Activated T-cell treated with anti-CD3 and anti-CD28 coated beads, Interleukin-2, amount 50 U/mL, for 24 hours (primary cell): Measurements from ENCODE around the gene SLC25A4.
A peak's percentile ranks its signal among the peaks of the same experiment; 100 is the strongest.
"Not testable (repeated sequence)": the region's sequence is repeated elsewhere in the genome, so short reads cannot be mapped to it uniquely, and the experiment has no call there.

Experiments used
- DNase-seq: peaks from one replicate; pipeline ENCODE4 v3.0.0-alpha.2; 2020
- H3K27ac Mint-ChIP-seq: 2 replicates; pipeline ENCODE4 v1.8.0; 2020; ENCODE audit warnings: mild to moderate bottlenecking, mixed read lengths
- H3K27me3 Mint-ChIP-seq: 2 replicates; pipeline ENCODE4 v1.8.0; 2020; ENCODE audit warnings: mixed read lengths
- H3K36me3 Mint-ChIP-seq: 2 replicates; pipeline ENCODE4 v1.8.0; 2020; ENCODE audit warnings: low read depth, mixed read lengths
- H3K4me1 Mint-ChIP-seq: 2 replicates; pipeline ENCODE4 v1.8.0; 2020; ENCODE audit warnings: low read depth, mixed read lengths
- H3K4me3 Mint-ChIP-seq: 2 replicates; pipeline ENCODE4 v1.8.0; 2020; ENCODE audit warnings: mild to moderate bottlenecking, moderate library complexity, mixed read lengths
- H3K9me3 Mint-ChIP-seq: 2 replicates; pipeline ENCODE4 v1.8.0; 2020; ENCODE audit warnings: mixed read lengths

Gene SLC25A4

DNA sequence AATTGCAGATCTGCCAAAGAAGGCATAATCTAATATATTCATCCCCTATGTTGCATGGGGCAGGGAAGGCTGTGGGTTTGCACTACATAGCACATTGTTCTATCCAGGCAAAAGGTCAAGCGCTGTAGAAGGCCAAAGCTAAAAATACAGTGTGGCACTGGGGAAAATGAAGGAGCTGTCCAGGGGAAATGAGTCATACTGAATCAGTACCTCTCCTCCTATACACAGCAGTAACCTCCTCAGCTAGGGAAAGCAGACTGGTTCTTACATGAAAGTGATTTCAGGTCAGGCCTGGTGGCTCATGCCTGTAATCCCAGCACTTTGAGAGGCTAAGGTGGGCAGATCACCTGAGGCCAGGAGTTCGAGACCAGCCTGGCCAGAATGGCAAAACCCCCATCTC, 31.0 kb upstream of the SLC25A4 start:
- Mint-ChIP-seq H3K4me1 (no peaks in the 10 kb centered on the region), H3K9me3 (no peaks in the 10 kb centered on the region), H3K27ac (no peak overlapping the region), H3K27me3 (peaks cover 28% of the 10 kb centered on the region), H3K36me3 (no peaks in the 10 kb centered on the region), H3K4me3 (no peak overlapping the region)
- DNase-seq: no peak

DNA sequence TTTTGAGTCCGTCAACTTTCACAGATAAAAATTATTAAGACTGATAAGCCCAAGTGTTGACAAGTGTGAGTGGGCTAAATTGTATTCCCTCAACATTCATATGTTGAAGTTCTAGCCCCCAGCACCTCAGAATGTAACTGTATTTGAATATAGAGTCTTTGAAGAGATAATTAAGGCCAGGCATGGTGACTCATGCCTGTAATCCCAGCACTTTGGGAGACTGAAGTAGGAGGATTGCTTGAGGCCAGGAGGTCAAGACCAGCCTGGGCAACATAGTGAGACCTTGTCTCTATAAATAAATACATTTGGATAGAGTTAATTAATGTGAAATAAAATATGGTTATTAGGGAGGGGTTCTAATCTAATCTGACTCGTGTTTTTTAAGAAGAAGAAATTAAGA, 29.7 kb upstream of the SLC25A4 start:
- no peak for DNase-seq
- no peak overlapping the region for H3K4me3 Mint-ChIP-seq
- no peaks in the 10 kb centered on the region for H3K36me3 Mint-ChIP-seq
- H3K27me3 Mint-ChIP-seq: peaks cover 20% of the 10 kb centered on the region
- H3K9me3 Mint-ChIP-seq: no peaks in the 10 kb centered on the region
- H3K27ac Mint-ChIP-seq: no peak overlapping the region
- H3K4me1 Mint-ChIP-seq: no peaks in the 10 kb centered on the region

DNA sequence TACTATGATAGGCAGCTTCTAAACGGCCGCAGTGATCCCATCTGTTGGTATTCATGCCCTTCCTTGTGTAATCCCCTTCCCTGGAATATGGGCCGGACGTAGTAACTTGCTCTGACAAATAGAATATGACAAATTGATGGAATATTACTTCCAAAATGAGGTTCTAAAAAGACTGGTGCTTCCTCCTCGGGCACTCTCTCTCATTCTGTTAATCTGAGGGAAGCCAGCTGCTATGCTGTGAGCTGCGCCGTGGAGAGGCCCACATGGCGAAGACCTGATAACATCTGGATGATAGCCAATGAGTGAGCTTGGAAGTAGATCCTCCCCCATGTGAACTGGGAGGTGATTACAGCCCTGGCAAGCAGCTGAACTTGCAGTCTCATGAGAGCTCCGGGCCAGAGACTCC, 27.2 kb upstream of the SLC25A4 start:
- Mint-ChIP-seq H3K4me3 (no peak overlapping the region), H3K36me3 (no peaks in the 10 kb centered on the region), H3K27me3 (peaks cover 20% of the 10 kb centered on the region), H3K9me3 (no peaks in the 10 kb centered on the region), H3K27ac (no peak overlapping the region), H3K4me1 (no peaks in the 10 kb centered on the region)
- no peak for DNase-seq

DNA sequence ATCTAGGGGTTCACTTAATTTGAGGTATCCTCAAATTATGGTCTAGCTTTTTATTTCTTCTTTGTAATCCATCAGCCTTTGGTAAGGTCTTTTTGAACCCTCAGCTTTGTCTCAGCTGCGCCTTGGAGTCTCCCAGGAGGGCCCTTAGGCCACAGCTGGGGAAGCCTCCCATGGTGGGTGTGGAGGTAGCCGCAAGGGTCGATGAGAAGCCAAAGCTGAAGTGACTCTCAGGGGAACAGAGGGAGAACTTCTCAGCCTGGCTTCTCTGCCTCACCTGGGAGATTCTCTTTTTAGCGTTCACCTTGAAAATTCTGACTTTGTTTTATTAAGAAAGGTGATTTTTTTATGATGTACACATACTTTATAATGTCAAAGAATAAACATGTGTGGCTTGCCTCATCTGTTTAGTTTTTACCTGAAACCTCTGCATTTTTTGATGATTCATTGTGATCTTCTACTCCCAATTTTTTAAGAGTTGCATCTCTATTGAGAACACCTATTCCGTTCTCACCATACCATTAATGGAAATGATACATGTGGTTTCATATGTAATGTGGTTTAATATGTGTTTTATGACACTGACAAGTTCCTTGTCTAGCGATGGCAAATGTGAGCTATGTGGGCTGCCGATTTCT, 25.6 kb upstream of the SLC25A4 start:
- peaks cover 19% of the 10 kb centered on the region for H3K27me3 Mint-ChIP-seq
- H3K36me3 Mint-ChIP-seq: no peaks in the 10 kb centered on the region
- no peak overlapping the region for H3K4me3 Mint-ChIP-seq
- no peaks in the 10 kb centered on the region for H3K9me3 Mint-ChIP-seq
- H3K4me1 Mint-ChIP-seq: no peaks in the 10 kb centered on the region
- no peak overlapping the region for H3K27ac Mint-ChIP-seq
- DNase-seq: no peak

DNA sequence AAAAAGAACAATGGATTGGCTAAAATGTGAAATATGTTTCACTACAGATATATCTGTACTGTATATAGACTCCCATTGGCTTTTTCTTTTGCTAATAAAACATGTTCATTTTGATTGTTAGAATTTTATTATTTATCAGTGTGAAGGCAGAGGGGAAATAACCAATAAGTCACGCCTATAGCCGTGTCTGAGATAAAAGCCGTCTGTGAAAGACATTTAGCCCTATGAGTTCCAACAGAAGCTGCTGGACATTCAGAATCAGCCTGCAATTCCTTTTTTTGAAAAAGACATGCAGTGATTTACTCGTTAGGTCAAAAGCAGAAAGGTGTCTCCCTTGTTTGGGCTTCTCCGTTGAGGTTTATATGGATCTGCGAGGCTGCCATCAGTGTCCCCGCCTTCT, 24.2 kb upstream of the SLC25A4 start:
- Mint-ChIP-seq H3K27ac (no peak overlapping the region), H3K4me1 (peaks cover 4% of the 10 kb centered on the region), H3K36me3 (no peaks in the 10 kb centered on the region), H3K9me3 (no peaks in the 10 kb centered on the region), H3K4me3 (no peak overlapping the region), H3K27me3 (peaks cover 21% of the 10 kb centered on the region)
- no peak for DNase-seq

DNA sequence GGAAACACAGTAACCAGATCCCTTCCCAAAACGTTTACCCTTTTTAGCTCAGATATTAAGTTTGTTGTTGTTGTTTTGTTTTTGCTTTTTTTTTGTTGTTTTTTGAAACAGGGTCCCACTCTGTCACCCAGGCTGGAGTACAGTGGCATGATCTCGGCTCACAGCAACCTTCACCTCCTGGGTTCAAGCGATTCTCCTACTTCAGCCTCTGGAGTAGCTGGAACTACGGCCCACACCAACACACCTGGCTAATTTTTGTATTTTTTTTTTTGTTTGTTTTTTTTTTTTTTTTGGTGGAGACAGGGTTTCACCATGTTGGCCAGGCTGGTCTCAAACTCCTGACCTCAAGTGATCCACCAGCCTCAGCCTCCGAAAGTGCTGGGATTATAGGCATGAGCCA, 23.6 kb upstream of the SLC25A4 start:
- not testable (repeated sequence) for H3K36me3 Mint-ChIP-seq, H3K27ac Mint-ChIP-seq, H3K9me3 Mint-ChIP-seq, DNase-seq, H3K4me3 Mint-ChIP-seq, H3K4me1 Mint-ChIP-seq
- peaks cover 21% of the 10 kb centered on the region for H3K27me3 Mint-ChIP-seq

DNA sequence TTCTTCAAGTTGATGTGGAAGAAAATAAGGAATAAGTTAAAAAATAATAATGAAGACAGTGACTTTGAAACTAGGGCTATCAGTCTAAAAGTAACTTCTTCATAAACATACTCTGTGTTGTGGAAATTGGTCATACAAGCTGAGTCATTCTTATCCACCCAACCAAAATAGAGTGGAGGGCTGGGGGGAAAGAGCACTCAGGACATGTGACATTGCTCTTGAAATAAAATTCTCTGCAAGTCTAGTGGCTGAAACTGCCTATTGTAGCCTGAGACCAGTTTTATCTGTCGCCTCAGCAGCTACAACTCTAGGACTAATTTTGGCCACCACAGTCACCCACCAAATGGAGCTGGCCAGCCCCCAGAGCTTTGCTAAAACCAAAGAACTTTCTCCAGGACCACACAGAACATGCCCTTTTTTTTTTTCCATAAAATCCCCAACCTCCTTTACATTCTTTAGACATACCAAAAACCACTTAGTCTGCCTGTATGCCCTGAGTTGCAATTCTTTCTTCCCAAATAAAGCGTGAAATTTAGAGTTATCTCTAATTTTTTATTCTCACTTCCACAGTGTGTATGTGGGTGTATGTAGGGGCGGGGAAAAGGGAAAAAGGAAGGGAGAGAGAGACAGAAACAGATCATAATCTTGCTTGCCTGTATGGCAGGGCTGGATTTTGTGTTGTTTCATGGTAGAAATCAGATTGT, 23.0 kb upstream of the SLC25A4 start:
- DNase-seq: no peak
- no peaks in the 10 kb centered on the region for H3K36me3 Mint-ChIP-seq
- no peaks in the 10 kb centered on the region for H3K9me3 Mint-ChIP-seq
- H3K27me3 Mint-ChIP-seq: peaks cover 25% of the 10 kb centered on the region
- H3K4me3 Mint-ChIP-seq: no peak overlapping the region
- H3K4me1 Mint-ChIP-seq: peaks cover 4% of the 10 kb centered on the region
- no peak overlapping the region for H3K27ac Mint-ChIP-seq

DNA sequence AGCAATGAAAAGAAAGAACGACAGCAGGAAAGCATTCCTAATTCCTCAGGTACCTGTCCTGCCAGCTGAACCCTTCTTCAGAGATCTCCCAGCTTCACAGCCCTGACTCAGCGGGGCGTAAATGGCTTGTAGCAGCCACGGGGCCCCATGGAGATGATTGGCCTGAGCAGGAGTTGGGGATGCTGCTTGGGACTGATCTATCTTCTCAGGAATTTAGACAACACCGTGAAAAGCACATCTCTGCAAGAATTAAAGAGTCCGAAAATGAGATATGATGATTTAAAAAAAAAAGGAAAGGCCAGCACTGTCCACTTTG, 22.5 kb upstream of the SLC25A4 start:
- Mint-ChIP-seq H3K4me3 (no peak overlapping the region), H3K4me1 (peaks cover 4% of the 10 kb centered on the region), H3K36me3 (no peaks in the 10 kb centered on the region), H3K9me3 (no peaks in the 10 kb centered on the region), H3K27me3 (peaks cover 30% of the 10 kb centered on the region), H3K27ac (no peak overlapping the region)
- no peak for DNase-seq

DNA sequence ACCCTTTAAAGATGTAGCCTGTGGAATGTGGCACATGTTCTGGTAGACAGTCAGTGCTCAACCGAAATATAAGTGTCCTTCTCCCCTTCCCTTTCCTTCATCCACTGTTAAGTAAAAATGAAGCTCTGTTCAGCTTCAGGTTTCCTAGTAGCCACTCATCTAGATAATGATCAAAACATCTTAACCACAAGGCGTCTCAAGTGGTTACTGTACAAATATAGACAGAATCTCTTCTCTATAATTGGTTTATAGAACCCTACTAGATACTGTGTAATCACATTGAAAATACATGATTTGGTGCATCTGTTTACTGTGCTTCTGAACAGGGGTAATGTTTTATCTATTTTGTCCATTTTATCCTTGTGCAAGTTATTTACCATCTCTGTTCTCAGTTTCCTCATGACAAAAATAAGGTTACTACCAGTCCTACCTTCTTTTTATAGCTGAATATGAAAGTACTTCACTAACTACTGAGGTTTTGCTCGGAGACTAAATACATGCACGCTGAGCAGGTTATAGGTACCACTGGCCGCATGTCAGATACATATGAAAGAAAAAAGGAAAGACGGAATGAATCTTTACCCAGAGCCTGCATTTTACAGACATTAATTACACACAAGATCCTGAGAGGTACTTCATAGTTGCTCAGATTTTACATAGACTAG, 20.3 kb upstream of the SLC25A4 start:
- H3K27me3 Mint-ChIP-seq: peaks cover 43% of the 10 kb centered on the region
- H3K36me3 Mint-ChIP-seq: no peaks in the 10 kb centered on the region
- H3K9me3 Mint-ChIP-seq: no peaks in the 10 kb centered on the region
- H3K4me3 Mint-ChIP-seq: no peak overlapping the region
- H3K4me1 Mint-ChIP-seq: peaks cover 7% of the 10 kb centered on the region
- no peak for DNase-seq
- H3K27ac Mint-ChIP-seq: no peak overlapping the region

DNA sequence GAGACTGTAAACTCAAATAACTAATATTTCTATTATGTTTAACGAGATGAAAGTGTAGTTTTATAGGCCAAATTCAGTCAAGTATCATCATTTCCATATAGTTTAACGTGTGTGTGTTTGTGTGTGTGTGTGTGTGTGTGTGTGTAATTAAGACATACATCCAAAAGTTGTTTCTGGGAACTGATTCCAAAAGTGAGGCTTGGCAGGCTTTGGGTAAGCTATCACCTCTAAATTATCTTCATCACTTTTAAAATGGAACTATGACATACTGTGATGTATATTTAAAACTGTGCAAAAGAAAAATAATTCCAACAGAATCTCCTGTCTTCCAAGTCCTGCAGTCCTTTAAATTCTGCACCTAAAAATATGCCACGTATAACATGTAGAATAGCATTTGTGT, 19.1 kb upstream of the SLC25A4 start:
- DNase-seq: no peak
- Mint-ChIP-seq H3K27ac (no peak overlapping the region), H3K9me3 (no peaks in the 10 kb centered on the region), H3K4me3 (no peak overlapping the region), H3K27me3 (peaks cover 48% of the 10 kb centered on the region), H3K36me3 (no peaks in the 10 kb centered on the region), H3K4me1 (peaks cover 12% of the 10 kb centered on the region)

DNA sequence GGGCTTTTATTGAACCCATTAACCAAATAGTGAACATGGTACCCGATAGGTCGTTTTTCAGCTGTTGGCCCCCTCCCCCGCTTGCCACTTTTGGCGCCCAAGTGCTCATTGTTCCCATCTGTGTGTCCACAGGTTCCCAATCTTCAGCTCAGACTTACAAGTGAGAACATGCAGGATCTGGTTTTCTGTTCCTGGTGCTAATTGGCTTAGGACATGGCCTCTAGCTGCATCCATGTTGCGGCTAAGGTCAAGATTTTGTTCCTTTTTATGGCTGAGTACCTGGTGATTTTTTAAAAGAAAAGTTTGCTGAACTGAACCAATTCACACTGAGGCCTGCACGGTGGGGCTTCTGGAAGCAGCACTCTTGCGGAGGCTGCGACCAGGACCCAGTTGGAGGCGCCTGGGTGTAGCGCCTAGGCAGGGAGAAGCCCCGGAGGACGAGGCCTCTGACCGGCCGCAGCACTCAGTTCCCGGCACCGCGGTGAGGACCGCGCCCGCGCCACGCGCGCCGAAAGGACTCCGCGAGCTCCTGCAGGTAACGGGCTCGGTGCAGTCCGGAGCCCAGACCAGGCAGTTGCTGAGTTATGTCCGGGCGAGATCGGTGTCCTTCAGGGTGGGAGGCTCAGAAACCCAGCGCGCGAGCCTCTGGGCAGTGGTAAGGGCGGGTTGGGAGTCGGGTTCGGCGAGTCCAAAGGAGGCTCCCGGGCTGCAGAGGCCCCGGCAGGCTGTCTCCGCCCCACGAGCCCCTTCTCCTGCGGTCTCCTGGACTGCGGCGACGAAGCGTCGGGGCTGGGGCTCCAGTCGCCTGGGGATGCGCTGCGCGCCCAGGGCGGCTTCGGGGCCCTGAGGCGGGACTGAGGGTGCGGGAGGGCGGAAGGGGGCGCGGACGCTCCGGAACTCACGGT, 15.8 kb upstream of the SLC25A4 start:
- peak overlapping the region; percentile 71 for H3K4me3 Mint-ChIP-seq
- no peaks in the 10 kb centered on the region for H3K36me3 Mint-ChIP-seq
- peaks cover 66% of the 10 kb centered on the region for H3K27me3 Mint-ChIP-seq
- H3K4me1 Mint-ChIP-seq: peaks cover 14% of the 10 kb centered on the region
- no peak overlapping the region for H3K27ac Mint-ChIP-seq
- H3K9me3 Mint-ChIP-seq: no peaks in the 10 kb centered on the region
- peak; percentile 46 for DNase-seq

DNA sequence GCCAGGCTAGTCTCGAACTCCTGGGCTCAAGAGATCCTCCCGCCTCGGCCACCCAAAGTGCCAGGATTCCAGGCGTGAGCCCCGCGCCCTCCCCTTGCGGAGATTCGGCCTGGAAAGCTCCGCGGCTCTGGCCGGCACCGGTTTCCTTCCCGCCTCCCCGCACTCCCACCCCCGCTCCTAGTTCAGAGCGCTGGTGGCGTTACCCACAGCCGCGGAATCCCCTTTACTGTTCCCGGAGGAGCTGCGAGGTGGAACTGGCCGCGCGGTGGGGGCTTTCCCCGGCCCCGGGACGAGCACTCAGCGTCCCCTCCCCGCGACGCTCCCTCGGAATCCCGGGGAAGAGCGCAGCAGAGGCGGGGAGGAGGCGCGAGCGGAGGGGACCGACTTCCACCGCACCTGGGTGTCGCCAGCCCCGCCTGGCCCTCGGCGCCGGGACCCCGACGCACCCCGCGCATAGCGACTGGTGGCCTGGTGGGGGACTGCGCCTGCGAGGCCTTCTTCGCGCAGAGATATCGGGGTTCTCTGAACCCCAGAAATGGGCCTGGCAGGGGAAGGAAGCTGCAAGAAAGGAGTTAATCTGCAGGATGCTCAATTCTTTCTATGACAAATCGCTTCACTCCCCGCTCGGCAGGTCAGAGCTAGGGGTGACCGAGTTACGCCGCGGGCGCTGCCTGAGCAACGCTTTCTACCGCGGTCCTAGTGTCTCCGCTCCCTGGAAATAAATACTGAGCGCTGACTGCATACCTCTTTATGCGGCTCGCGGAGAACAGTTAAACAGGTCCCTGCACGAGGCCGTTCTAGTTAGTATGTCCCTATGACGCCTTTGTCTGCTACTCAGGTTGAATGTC, 14.6 kb upstream of the SLC25A4 start:
- peak; percentile 58 for DNase-seq
- H3K27ac Mint-ChIP-seq: no peak overlapping the region
- peak overlapping the region; percentile 71 for H3K4me3 Mint-ChIP-seq
- H3K9me3 Mint-ChIP-seq: no peaks in the 10 kb centered on the region
- no peaks in the 10 kb centered on the region for H3K36me3 Mint-ChIP-seq
- H3K27me3 Mint-ChIP-seq: peaks cover 57% of the 10 kb centered on the region
- H3K4me1 Mint-ChIP-seq: peaks cover 9% of the 10 kb centered on the region

DNA sequence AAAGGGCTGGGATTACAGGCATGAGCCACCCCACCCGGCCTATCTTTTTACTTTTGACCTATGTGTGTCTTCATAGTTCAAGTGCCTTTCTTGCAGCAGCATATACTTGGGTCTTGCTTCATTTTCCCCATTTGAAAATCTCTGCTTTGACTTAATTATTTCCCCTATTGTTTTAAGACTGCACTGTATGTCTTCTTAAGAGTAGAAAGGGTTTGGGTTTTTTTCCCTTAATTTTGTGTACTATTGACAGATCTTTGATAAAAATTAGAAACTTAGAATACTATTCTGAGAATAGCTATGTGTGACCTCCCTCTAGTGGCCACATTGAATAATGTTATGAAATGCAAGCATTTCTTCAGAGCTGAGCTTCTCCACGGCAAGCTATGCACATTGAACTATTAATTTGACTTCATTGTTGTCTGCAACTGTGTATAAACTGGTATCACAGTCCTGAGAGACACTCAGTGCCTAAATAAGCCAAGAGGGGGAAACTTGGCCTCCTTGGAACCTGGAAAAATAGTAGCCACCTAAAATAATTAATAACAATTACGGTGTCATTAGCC, 8.7 kb upstream of the SLC25A4 start:
- H3K4me1 Mint-ChIP-seq: no peaks in the 10 kb centered on the region
- no peaks in the 10 kb centered on the region for H3K9me3 Mint-ChIP-seq
- no peak overlapping the region for H3K27ac Mint-ChIP-seq
- DNase-seq: no peak
- no peak overlapping the region for H3K4me3 Mint-ChIP-seq
- no peaks in the 10 kb centered on the region for H3K36me3 Mint-ChIP-seq
- peaks cover 49% of the 10 kb centered on the region for H3K27me3 Mint-ChIP-seq
